Kidney (tissue), 14 donors: ENCODE measurements around the gene POC1A. TPM values are rescaled to one million over a fixed set of nuclear protein-coding genes. Genes with fewer than 3 reads are reported as not detected.
A peak's percentile ranks its signal among the peaks of the same experiment; 100 is the strongest.

Experiments used
- DNase-seq, 5 donors: peaks; one replicate each; pipeline ENCODE4 v3.0.0-alpha.2; 2013 to 2020
- FAIRE-seq: peaks from 2 replicates; lab custom pipeline; 2012; peaks lifted over from hg19 to GRCh38; lab: Jason Lieb, UNC
- H3K27ac ChIP-seq, 2 donors: one replicate each; pipeline ENCODE4 v1.7.0; 2013; ENCODE audit warnings: low read depth in 2 of 2, low read length in 2 of 2, inconsistent platforms in 1 of 2
- H3K27me3 ChIP-seq: one replicate; pipeline ENCODE4 v1.7.1; 2013; ENCODE audit warnings: low read length, inconsistent platforms; ENCODE audit not compliant: control insufficient read depth, insufficient read depth
- H3K36me3 ChIP-seq, 3 donors: one replicate each; pipeline versions ENCODE4 v1.7.0 to v1.7.1; 2013; ENCODE audit warnings: low read length in 3 of 3, control low read depth in 1 of 3, inconsistent platforms in 1 of 3; ENCODE audit not compliant: insufficient read depth in 3 of 3, control insufficient read depth in 2 of 3
- H3K4me1 ChIP-seq, 3 donors: one replicate each; pipeline versions ENCODE4 v1.7.0 to v1.7.1; 2013; ENCODE audit warnings: low read length in 3 of 3, inconsistent platforms in 1 of 3, low read depth in 1 of 3; ENCODE audit not compliant: control insufficient read depth in 2 of 3, insufficient read depth in 2 of 3
- H3K4me3 ChIP-seq, 3 donors: one replicate each; pipeline versions ENCODE4 v1.7.0 to v1.8.1; 2013; ENCODE audit warnings: low read length in 3 of 3, control low read depth in 1 of 3, inconsistent platforms in 1 of 3
- H3K9ac ChIP-seq, 3 donors: one replicate each; pipeline versions ENCODE4 v1.7.0 to v1.7.1; 2013; ENCODE audit warnings: low read length in 3 of 3, control low read depth in 1 of 3, inconsistent platforms in 1 of 3
- H3K9me3 ChIP-seq, 3 donors: one replicate each; pipeline versions ENCODE4 v1.7.0 to v1.7.1; 2013; ENCODE audit warnings: low read length in 3 of 3, control low read depth in 1 of 3, inconsistent platforms in 1 of 3; ENCODE audit not compliant: control insufficient read depth in 2 of 3, insufficient read depth in 1 of 3
- intact Hi-C: fragments of 100-400 bp; cut with DNase I; formaldehyde crosslinking; loops from one replicate; pipeline ENCODE4 v1.11.1; 2022
- polyA plus RNA-seq: library from polyadenylated mRNA; stranded (reverse); fragments of 350-450 nt; fragmentation: Illumina TruSeq; extraction: RNeasy Lipid Tissue Mini Kit (QIAGEN cat#74804); gene quantifications from one replicate; pipeline ENCODE4 v1.2.3, GENCODE V29; 2014; ENCODE audit warnings: low read depth, low replicate concordance; ENCODE audit not compliant: insufficient read depth
- total RNA-seq: library from RNA; stranded (reverse); fragmentation: NEBNext Ultra II Directional; extraction: Animal tissue kit (Norgen Biotek cat#: 25700); gene quantifications from one replicate; pipeline ENCODE4 v1.2.1, GENCODE V29; 2021
- TF ChIP-seq, protein P1 (sequence below): IDR thresholded peaks from 3 replicates; pipeline ENCODE4 v1.5.1; 2012; ENCODE audit warnings: mild to moderate bottlenecking, moderate library complexity, borderline replicate concordance; ENCODE audit not compliant: insufficient read depth; ENCODE audit errors: extremely low read depth
- donor health status: control.
- donor health status: control.
- donor health status: control.
- donor health status: control.
- donor health status: control.
- donor health status: DM: yes; HTN: yes; CAD: no.
- donor health status: Normal renal cell carcinoma (clear cell type).

Gene POC1A
- total and polyA plus RNA-seq, 2 donors from 2014 or later, result 2.2 to 2.5 TPM

GRCh38 chr3:52106951-52107611, 47.1 kb downstream of the POC1A start:
- Histone ChIP-seq H3K9ac (no peak overlapping the region), H3K9me3 (no peaks in the 10 kb centered on the region), H3K4me3 (no peak overlapping the region), H3K36me3 (no peaks in the 10 kb centered on the region), H3K4me1 (peaks cover 0 to 2% (median 0%) of the 10 kb centered on the region in 3 donors), H3K27me3 (no peaks in the 10 kb centered on the region), H3K27ac (no peak overlapping the region)
- DNase-seq, result peak in 1 of 5 donors; percentile 32
- intact Hi-C loops, result no loop called here
- TF ChIP-seq, protein P1, sequence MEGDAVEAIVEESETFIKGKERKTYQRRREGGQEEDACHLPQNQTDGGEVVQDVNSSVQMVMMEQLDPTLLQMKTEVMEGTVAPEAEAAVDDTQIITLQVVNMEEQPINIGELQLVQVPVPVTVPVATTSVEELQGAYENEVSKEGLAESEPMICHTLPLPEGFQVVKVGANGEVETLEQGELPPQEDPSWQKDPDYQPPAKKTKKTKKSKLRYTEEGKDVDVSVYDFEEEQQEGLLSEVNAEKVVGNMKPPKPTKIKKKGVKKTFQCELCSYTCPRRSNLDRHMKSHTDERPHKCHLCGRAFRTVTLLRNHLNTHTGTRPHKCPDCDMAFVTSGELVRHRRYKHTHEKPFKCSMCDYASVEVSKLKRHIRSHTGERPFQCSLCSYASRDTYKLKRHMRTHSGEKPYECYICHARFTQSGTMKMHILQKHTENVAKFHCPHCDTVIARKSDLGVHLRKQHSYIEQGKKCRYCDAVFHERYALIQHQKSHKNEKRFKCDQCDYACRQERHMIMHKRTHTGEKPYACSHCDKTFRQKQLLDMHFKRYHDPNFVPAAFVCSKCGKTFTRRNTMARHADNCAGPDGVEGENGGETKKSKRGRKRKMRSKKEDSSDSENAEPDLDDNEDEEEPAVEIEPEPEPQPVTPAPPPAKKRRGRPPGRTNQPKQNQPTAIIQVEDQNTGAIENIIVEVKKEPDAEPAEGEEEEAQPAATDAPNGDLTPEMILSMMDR, result no peak
- no peak for FAIRE-seq

GRCh38 chr3:52104684-52105640, 49.3 kb downstream of the POC1A start:
- FAIRE-seq (no peak), DNase-seq (peak in 1 of 5 donors; percentile 19)
- H3K36me3 ChIP-seq, result no peaks in the 10 kb centered on the region
- peak overlapping the region; percentile 5 to 49 for H3K27ac ChIP-seq
- H3K4me1 ChIP-seq, result peaks cover 0 to 2% (median 0%) of the 10 kb centered on the region in 3 donors
- TF ChIP-seq, protein P1, result no peak
- no peak overlapping the region for H3K4me3 ChIP-seq
- H3K9me3 ChIP-seq, result no peaks in the 10 kb centered on the region
- no peak overlapping the region for H3K9ac ChIP-seq
- intact Hi-C loops, result no loop called here
- no peaks in the 10 kb centered on the region for H3K27me3 ChIP-seq

GRCh38 chr3:52102934-52103333, 51.3 kb downstream of the POC1A start:
- Histone ChIP-seq H3K27me3 (no peaks in the 10 kb centered on the region), H3K9ac (no peak overlapping the region), H3K27ac (peak overlapping the region in 1 of 2 donors; percentile 49), H3K4me1 (no peaks in the 10 kb centered on the region), H3K4me3 (no peak overlapping the region), H3K9me3 (no peaks in the 10 kb centered on the region), H3K36me3 (no peaks in the 10 kb centered on the region)
- TF ChIP-seq, protein P1, result no peak
- DNase-seq (no peak), FAIRE-seq (no peak)
- intact Hi-C loops, result no loop called here
